ENCODE measurements around the gene STXBP6.

DNA sequence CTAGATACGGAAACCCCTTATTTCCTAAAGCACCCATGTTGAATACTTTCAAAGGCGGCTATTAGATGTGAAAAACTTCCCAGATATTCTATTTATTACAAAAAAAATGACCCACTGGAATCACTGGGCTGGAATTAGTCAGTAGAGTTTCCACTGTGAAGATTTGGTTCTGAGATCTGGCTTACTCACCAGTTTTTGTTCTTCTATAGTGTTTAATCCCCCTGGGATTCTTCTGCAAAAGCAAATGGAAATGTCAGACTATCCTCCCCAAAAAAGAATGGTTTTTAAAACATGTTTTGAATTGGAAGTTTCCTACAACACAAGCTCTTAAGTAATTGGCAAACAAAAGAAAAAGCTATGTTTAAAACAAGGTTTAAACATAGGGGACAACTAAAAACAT, 166.4 kb downstream of the STXBP6 start:
- no peak for TF ChIP-seq CTCF (IDR thresholded peaks at IDR 0.05; ENCODE audit: low read depth, low read length)
- TF ChIP-seq MYC (IDR thresholded peaks at IDR 0.05; ENCODE audit: low read depth, low read length), result no peak

All from NB4 (cell line).